ENCODE measurements around the gene SLC39A11. TPM values are rescaled to one million over a fixed set of nuclear protein-coding genes. Genes with fewer than 3 reads are reported as not detected.
"Not testable (repeated sequence)": the region's sequence is repeated elsewhere in the genome, so short reads cannot be mapped to it uniquely, and the experiment has no call there.

SLC39A11 gene, protein sequence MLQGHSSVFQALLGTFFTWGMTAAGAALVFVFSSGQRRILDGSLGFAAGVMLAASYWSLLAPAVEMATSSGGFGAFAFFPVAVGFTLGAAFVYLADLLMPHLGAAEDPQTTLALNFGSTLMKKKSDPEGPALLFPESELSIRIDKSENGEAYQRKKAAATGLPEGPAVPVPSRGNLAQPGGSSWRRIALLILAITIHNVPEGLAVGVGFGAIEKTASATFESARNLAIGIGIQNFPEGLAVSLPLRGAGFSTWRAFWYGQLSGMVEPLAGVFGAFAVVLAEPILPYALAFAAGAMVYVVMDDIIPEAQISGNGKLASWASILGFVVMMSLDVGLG
- polyA plus RNA-seq (ENCODE audit: insufficient read length in 12 of 12) = 10 to 100 TPM in 5 of 12 donors, 1 to 10 TPM in 6, not detected in 1; 7.7 to 12.9 (median 9.9) TPM
- long read RNA-seq, donor 1, transcript SLC39A11-201 (10 exons, 2,737 nt) = major isoform, 7 of 7 reads
- long read RNA-seq, donor 1, partial matches to known transcripts = 0 of 7 reads
- long read RNA-seq, donor 1, other reads (novel, unspliced or antisense) = 0 of 7 reads
- long read RNA-seq, donor 2 = 0 reads
- long read RNA-seq, donor 3 = 0 reads
- long read RNA-seq, donor 4 = 0 reads
- long read RNA-seq, donor 5 = 0 reads
- long read RNA-seq, donor 6, partial matches to known transcripts = 0 of 1 reads
- long read RNA-seq, donor 6, other reads (novel, unspliced or antisense) = 0 of 1 reads
- long read RNA-seq, donor 7 = 0 reads
- long read RNA-seq, donor 8, partial matches to known transcripts = 0 of 4 reads
- long read RNA-seq, donor 8, other reads (novel, unspliced or antisense) = 0 of 4 reads
- long read RNA-seq, donor 9 = 0 reads
- long read RNA-seq, donor 10 = 0 reads
- long read RNA-seq, donor 11, partial matches to known transcripts = 0 of 1 reads
- long read RNA-seq, donor 11, other reads (novel, unspliced or antisense) = 0 of 1 reads

- DNase-seq = peak; percentile 93
These were observed at the start of gene SLC39A11 for GRCh38 chr17:73092523-73093135. TSS of gene SLC39A11 (minus strand) at chr17:73092688. CDS start at chr17:73088764, 3,924 bp downstream.

DNA sequence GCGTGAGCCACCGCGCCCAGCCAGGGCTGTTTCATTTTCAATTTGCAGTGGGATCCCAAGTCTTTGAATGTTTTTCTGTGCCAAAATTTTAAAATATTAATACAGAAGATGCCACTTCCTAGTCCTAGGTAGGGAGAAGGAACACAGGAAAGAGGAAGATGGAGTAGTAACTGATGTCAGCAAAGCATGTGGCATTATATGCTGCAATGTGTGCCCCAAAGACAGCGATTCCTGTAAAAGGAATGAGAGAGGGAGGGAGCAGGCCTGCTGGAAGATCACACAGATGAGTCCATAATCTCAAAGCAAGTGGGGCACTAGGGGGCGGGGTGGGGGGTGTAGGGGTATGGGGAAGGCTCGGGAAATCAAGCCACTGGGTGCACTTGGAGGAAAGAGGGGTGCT, 48.9 kb upstream of the SLC39A11 start:
- DNase-seq = no peak

DNA sequence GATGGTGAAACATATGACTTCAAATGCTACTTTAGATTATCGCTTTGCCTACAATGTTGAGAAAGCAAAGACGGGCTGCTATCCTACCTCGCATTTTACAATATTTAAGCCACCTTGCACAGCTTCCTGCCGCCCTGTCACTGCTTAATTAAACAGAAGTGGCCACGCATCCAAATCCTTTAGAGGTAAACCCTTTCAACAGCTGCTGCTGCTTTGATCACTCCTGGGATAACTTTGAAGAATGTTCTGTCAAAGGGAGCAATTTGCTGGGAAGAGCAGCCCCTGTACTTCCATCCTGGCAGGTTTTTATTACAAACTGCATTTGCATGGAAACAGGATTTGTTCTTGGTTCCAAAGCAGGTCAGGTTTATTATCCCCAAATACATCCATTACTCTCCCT, 48.1 kb upstream of the SLC39A11 start:
- no peak for DNase-seq

- no peak for DNase-seq
These were observed 46.8 kb upstream of the SLC39A11 start for GRCh38 chr17:73139296-73139695.

DNA sequence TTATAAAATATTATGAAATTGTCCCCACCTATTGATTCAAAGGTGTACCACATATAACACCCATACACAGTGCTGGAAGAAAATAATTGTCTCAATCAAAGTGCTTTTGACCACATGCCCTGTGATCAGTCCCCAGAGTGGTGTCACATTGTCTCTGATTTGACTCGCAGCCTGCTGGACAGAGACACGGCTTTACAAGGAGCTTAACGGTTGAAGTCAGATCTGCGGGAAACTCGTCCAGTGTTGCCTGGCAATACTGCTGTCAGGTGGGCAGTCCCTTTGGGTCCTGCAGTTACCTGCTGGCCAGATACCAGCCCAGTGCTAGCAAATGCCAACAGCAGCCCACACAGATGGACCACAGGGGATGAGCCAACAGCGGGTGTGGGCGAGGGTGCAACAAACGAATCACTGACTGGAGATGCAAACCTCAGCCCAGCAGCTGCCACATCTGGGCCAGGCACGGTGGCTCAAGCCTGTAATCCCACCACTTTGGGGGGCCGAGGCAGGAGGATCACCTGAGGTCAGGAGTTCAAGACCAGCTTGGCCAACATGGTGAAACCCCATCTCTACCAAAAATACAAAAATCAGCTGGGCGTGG, 46.2 kb upstream of the SLC39A11 start:
- peak; percentile 35 for DNase-seq

DNA sequence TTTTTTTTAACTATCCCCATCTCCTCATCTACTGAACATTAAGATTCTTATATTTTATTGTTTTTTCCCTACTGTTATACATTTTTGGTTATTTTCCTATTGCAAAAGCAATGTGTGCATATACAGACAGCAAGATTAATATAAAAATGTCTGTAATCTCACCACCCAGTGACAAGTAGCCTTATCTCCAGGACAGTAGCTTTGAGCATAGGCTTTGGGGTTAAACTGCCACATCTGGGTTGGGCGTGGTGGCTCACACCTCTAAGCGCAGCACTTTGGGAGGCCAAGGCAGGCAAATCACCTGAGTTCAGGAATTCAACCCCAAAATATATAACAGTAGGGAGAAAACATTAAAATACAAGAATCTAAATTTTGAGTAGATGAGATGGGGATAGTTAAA, 44.9 kb upstream of the SLC39A11 start:
- no peak for DNase-seq

DNA sequence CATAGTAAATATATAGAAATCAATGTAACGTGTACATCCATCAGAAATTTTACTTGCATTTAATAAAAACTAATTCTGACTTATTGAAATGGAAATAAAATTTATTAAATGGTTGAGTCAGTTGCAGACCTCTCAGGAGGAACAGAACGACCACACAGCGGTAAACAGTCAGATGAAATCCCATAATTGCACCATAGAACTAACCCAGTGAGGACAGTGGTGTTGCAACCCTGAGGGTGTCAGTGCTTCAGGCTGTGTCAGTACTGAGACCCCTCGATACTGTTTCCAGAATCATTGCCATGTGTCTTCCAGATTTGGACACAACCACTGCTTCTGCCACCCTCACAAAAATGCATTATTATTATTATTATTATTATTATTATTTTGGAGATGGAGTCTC, 43.3 kb upstream of the SLC39A11 start:
- DNase-seq = no peak

- no peak for DNase-seq
These were observed 41.6 kb upstream of the SLC39A11 start for GRCh38 chr17:73133911-73134649.

- no peak for DNase-seq
These were observed 39.6 kb upstream of the SLC39A11 start for GRCh38 chr17:73132085-73132492.

- not testable (repeated sequence) for DNase-seq
These were observed 39.0 kb upstream of the SLC39A11 start for GRCh38 chr17:73131439-73131838.

DNA sequence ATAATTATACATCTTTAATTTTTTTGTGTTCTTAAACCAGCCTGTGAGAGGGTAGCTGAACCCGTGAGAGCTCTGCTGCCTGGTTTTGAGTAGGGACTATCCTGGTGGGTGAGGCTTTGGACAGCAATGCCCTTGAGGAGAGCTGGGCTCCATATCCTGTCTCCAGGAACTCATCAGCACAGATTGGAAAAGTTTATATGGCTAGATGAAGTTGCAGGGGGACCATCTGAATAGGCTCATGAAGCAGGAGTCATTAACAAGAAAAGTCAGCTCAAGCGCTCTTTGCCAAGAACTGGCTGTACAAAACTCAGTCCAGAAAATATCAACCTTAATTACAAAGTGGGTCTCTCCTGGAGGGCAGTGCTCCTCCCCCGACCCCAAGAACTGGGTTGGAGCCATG, 38.5 kb upstream of the SLC39A11 start:
- no peak for DNase-seq

- DNase-seq = no peak
These were observed 36.0 kb upstream of the SLC39A11 start for GRCh38 chr17:73128496-73128895.

- DNase-seq = no peak
These were observed 34.4 kb upstream of the SLC39A11 start for GRCh38 chr17:73126716-73127473.

- no peak for DNase-seq
These were observed 31.3 kb upstream of the SLC39A11 start for GRCh38 chr17:73123606-73124320.

GRCh38 chr17:73122953-73123605, 30.6 kb upstream of the SLC39A11 start:
- DNase-seq = no peak

- no peak for DNase-seq
These were observed 29.0 kb upstream of the SLC39A11 start for GRCh38 chr17:73121506-73121905.

DNA sequence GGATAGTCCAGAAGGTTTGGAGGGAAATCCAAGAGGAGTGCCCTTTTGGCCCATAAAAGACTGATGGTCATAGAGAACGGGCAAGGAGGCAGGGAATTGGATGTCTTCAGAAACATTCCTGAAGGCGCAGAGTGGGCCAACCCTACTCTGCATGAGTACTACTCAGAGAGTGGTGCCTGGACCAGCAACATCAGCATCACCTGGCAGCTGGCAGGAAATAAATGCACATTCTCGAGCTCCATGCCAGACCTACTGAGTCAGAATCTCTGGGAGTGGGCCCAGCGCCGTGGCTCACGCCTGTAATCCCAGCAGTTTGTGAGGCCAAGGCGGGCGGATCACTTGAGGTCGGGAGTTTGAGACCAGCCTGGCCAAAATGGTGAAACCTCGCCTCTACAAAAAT, 27.1 kb upstream of the SLC39A11 start:
- DNase-seq = no peak

GRCh38 chr17:73118951-73119391, 26.5 kb upstream of the SLC39A11 start:
- no peak for DNase-seq

- no peak for DNase-seq
These were observed 25.7 kb upstream of the SLC39A11 start for GRCh38 chr17:73118139-73118538.

Data from muscle of arm (tissue), 14 donors.